HL-60 (cell line): ENCODE data around the gene MICALL2.

Experiments
- DNase-seq, 2 experiments: peaks; one replicate each; pipeline ENCODE4 v3.0.0-alpha.2; 2010 to 2020; ENCODE audit warnings: low read depth in 1 of 2, low spot score in 1 of 2
- H3K27ac ChIP-seq: fragments of 250-450 bp; sonication (Bioruptor Pico); replicated peaks from 2 replicates; pipeline ENCODE4 v1.5.1; 2020; ENCODE audit warnings: mild to moderate bottlenecking, moderate library complexity
- H3K27me3 ChIP-seq: fragments of 250-450 bp; sonication (Bioruptor Pico); 2 replicates; pipeline ENCODE4 v1.5.1; 2021; ENCODE audit warnings: mild to moderate bottlenecking, moderate library complexity; ENCODE audit not compliant: insufficient read depth, poor library complexity, severe bottlenecking
- H3K4me3 ChIP-seq: replicated peaks from 2 replicates; pipeline ENCODE4 v1.5.1; 2011; ENCODE audit warnings: mild to moderate bottlenecking, control low read depth, low read length; ENCODE audit not compliant: insufficient read depth
- GABPA ChIP-seq: IDR thresholded peaks from 2 replicates; pipeline ENCODE4 v1.6.1; 2012; ENCODE audit warnings: low read depth
- POLR2AphosphoS5 ChIP-seq: IDR thresholded peaks from 2 replicates; pipeline ENCODE4 v1.6.1; 2012; ENCODE audit warnings: low read depth
- SPI1 ChIP-seq: IDR thresholded peaks from 2 replicates; pipeline ENCODE4 v1.6.1; 2012; ENCODE audit warnings: low read depth, mild to moderate bottlenecking, borderline replicate concordance
- TF ChIP-seq, protein P1 (sequence below): IDR thresholded peaks from 2 replicates; pipeline ENCODE4 v1.6.1; 2012; ENCODE audit warnings: low read depth; ENCODE audit not compliant: insufficient replicate concordance
- TF ChIP-seq, protein P2 (sequence below): IDR thresholded peaks from one replicate; pipeline ENCODE4 v1.5.1; 2011; ENCODE audit warnings: low read length, control low read depth, inconsistent platforms; ENCODE audit not compliant: insufficient read depth

The MICALL2 gene

DNA sequence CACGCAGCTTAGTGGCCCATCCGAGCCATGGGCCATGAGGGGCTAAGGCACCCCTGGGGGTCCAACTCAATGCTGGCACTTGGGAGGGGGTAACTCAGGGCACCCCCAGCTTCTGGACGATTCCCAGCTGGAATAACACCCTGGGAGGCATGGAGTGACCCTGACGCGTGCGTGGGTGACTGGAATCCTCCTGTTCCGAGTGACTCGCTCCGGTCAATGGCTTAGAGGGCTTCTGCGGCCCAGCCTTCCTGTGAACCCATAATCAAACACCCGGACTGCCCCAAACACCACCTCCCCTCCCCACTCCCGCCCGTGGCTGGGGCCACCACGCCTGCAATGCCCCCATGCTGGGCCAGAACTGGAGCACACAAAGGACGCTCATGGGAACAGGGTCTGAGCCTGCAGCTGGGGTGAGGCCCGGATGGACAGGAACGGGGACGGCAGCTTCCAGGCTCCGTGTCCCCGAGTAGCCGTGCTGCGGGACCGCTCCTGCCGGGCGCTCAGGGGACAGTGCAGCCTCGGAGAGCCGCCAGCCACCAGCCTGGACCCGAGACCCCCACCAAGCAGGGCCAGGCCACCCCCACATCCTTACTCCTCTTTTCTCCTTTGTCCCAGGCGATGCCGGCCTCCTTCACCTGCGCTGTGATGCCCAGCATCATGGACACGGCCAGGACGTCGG is 36.4 kb upstream of the MICALL2 start:
- Histone ChIP-seq H3K27ac (no peak overlapping the region), H3K27me3 (no peaks in the 10 kb centered on the region), H3K4me3 (no peak overlapping the region)
- no peak for TF ChIP-seq GABPA
- TF ChIP-seq, protein P1, sequence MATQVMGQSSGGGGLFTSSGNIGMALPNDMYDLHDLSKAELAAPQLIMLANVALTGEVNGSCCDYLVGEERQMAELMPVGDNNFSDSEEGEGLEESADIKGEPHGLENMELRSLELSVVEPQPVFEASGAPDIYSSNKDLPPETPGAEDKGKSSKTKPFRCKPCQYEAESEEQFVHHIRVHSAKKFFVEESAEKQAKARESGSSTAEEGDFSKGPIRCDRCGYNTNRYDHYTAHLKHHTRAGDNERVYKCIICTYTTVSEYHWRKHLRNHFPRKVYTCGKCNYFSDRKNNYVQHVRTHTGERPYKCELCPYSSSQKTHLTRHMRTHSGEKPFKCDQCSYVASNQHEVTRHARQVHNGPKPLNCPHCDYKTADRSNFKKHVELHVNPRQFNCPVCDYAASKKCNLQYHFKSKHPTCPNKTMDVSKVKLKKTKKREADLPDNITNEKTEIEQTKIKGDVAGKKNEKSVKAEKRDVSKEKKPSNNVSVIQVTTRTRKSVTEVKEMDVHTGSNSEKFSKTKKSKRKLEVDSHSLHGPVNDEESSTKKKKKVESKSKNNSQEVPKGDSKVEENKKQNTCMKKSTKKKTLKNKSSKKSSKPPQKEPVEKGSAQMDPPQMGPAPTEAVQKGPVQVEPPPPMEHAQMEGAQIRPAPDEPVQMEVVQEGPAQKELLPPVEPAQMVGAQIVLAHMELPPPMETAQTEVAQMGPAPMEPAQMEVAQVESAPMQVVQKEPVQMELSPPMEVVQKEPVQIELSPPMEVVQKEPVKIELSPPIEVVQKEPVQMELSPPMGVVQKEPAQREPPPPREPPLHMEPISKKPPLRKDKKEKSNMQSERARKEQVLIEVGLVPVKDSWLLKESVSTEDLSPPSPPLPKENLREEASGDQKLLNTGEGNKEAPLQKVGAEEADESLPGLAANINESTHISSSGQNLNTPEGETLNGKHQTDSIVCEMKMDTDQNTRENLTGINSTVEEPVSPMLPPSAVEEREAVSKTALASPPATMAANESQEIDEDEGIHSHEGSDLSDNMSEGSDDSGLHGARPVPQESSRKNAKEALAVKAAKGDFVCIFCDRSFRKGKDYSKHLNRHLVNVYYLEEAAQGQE = no peak
- TF ChIP-seq POLR2AphosphoS5 = no peak
- TF ChIP-seq SPI1 = no peak
- no peak for DNase-seq

DNA sequence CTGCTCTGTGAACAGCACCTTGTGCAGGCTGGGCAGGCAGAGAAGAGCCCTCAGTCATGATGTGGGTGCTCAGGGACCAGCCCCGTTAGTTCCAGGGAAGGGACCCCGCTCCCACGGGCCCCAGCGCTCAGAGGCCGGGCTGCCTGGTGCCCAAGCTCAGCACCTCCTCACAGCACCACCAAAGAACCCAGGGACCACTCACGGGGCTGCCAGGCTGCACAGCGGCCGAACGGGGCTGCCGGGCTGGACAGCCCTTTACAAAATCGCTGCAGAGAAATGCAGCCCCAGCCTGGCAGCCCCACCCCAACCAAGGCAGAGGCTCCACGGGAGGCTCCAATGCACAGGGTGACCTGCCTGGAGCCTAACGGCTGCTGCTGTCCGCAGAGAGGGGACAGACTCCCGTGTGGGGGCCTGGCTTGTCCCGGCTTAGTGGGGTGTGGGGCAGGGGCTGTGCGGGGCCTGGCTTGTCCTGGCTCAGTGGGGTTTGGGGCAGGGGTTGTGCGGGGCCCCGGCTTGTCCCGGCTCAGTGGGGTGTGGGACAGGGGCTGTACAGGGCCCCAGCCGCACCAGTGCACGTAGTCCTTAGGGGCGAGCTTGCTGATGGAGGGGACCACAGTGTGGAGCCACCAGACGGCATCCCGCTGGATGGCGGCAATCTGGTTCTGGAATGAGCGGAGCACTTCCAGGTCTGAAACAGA is 35.7 kb upstream of the MICALL2 start:
- Histone ChIP-seq H3K27ac (no peak overlapping the region), H3K4me3 (no peak overlapping the region), H3K27me3 (no peaks in the 10 kb centered on the region)
- no peak for DNase-seq
- TF ChIP-seq, protein P2, sequence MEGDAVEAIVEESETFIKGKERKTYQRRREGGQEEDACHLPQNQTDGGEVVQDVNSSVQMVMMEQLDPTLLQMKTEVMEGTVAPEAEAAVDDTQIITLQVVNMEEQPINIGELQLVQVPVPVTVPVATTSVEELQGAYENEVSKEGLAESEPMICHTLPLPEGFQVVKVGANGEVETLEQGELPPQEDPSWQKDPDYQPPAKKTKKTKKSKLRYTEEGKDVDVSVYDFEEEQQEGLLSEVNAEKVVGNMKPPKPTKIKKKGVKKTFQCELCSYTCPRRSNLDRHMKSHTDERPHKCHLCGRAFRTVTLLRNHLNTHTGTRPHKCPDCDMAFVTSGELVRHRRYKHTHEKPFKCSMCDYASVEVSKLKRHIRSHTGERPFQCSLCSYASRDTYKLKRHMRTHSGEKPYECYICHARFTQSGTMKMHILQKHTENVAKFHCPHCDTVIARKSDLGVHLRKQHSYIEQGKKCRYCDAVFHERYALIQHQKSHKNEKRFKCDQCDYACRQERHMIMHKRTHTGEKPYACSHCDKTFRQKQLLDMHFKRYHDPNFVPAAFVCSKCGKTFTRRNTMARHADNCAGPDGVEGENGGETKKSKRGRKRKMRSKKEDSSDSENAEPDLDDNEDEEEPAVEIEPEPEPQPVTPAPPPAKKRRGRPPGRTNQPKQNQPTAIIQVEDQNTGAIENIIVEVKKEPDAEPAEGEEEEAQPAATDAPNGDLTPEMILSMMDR = no peak
- TF ChIP-seq GABPA (no peak), SPI1 (no peak), POLR2AphosphoS5 (no peak)
- TF ChIP-seq, protein P1 = no peak

DNA sequence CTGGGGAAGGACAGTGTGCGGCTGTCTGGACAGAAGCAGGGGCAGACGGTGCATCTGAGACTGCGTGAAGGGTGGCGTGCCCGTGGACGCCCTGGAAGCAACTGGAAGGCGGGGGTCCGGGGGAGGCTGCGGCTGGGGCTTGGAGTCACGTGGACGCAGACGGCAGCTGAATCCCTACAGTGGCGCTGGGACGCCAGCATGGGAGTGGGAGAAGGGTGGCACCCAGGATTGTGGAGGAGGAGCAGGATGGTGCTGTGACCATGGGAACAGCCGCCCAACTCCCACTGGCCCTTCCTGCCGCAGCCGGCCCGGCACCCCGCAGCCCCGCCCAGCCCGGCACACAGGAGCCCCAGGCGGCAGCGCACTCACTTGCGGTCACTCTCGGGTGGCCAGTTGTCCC is 35.2 kb upstream of the MICALL2 start:
- no peak overlapping the region for H3K4me3 ChIP-seq
- H3K27ac ChIP-seq = no peak overlapping the region
- DNase-seq = no peak
- H3K27me3 ChIP-seq = no peaks in the 10 kb centered on the region
- TF ChIP-seq, protein P1 = no peak
- TF ChIP-seq POLR2AphosphoS5 = no peak
- no peak for TF ChIP-seq GABPA
- no peak for TF ChIP-seq SPI1

DNA sequence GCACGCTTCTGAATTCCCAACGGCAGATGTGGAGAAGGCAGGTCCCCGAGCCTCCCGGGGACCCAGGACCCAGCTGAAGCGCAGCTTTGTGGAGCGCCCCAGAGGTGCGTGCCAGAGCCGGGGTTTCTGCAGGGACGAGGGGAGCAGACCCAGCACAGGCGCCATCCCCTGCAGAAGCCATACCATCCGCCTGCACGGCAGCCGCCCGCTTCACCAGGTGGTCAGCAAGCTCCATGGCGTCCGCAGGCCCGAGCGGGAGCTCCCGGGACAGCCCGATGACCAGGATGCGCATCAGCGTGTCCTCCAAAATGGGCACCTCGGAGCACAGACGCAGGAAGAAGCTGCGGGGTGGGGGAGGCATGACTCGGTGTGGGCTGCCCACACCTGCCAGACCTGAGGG is 34.3 kb upstream of the MICALL2 start:
- Histone ChIP-seq H3K4me3 (no peak overlapping the region), H3K27ac (no peak overlapping the region), H3K27me3 (no peaks in the 10 kb centered on the region)
- no peak for DNase-seq
- TF ChIP-seq GABPA (no peak), POLR2AphosphoS5 (no peak), SPI1 (no peak)
- TF ChIP-seq, protein P2 = no peak
- TF ChIP-seq, protein P1 = no peak
